Osteocyte (in vitro differentiated cells): Measurements from ENCODE around the gene OSER1. TPM values are rescaled to one million over a fixed set of nuclear protein-coding genes. Genes with fewer than 3 reads are reported as not detected.

Experiments
- DNase-seq: peaks from one replicate; pipeline ENCODE4 v3.0.0; 2021; ENCODE audit warnings: mixed read lengths; ENCODE audit not compliant: unreplicated experiment; ENCODE audit errors: extremely low spot score
- H3K27ac Mint-ChIP-seq: one replicate; pipeline ENCODE4 v1.8.0; 2021; ENCODE audit warnings: mild to moderate bottlenecking, mixed read lengths; ENCODE audit not compliant: unreplicated experiment
- H3K27me3 Mint-ChIP-seq: one replicate; pipeline ENCODE4 v1.8.0; 2021; ENCODE audit warnings: mixed read lengths; ENCODE audit not compliant: unreplicated experiment
- H3K36me3 Mint-ChIP-seq: one replicate; pipeline ENCODE4 v1.8.0; 2021; ENCODE audit warnings: mixed read lengths; ENCODE audit not compliant: unreplicated experiment
- H3K4me1 Mint-ChIP-seq: one replicate; pipeline ENCODE4 v1.8.0; 2021; ENCODE audit warnings: mixed read lengths; ENCODE audit not compliant: unreplicated experiment
- H3K4me3 Mint-ChIP-seq: one replicate; pipeline ENCODE4 v1.8.0; 2021; ENCODE audit warnings: mild to moderate bottlenecking, moderate library complexity, mixed read lengths; ENCODE audit not compliant: unreplicated experiment
- H3K9me3 Mint-ChIP-seq: one replicate; pipeline ENCODE4 v1.8.0; 2021; ENCODE audit warnings: mixed read lengths; ENCODE audit not compliant: unreplicated experiment
- CTCF ChIP-seq: fragments of 200-600 bp; sonication (generic); IDR thresholded peaks from 2 replicates; pipeline ENCODE4 v1.5.0; 2021; ENCODE audit warnings: antibody characterized with exemption, mild to moderate bottlenecking, moderate library complexity
- total RNA-seq: library from RNA; stranded (reverse); gene quantifications from 2 replicates; pipeline ENCODE4 v1.2.1, GENCODE V29; 2021

OSER1 gene
- total RNA-seq, 1 donor from 2014 or later: 41.2 TPM

GRCh38 chr20:44187772-44188709, 22.5 kb downstream of the OSER1 start:
- no peak for DNase-seq
- Mint-ChIP-seq H3K36me3 (no peaks in the 10 kb centered on the region), H3K27ac (peak overlapping the region; percentile 77), H3K27me3 (no peaks in the 10 kb centered on the region), H3K4me1 (peaks cover 57% of the 10 kb centered on the region), H3K4me3 (peak overlapping the region; percentile 78), H3K9me3 (no peaks in the 10 kb centered on the region)
- no peak for TF ChIP-seq CTCF

- Mint-ChIP-seq H3K9me3 (no peaks in the 10 kb centered on the region), H3K27me3 (no peaks in the 10 kb centered on the region), H3K4me1 (peaks cover 65% of the 10 kb centered on the region), H3K4me3 (peak within 1 kb of the TSS; percentile 78), H3K27ac (peak within 1 kb of the TSS; percentile 77), H3K36me3 (no peaks in the 10 kb centered on the region)
- DNase-seq: no peak
- no peak for TF ChIP-seq CTCF
Observed at GRCh38 chr20:44187054-44187771, 23.4 kb downstream of the OSER1 start, which contains the start of gene JPH2. JPH2 (minus strand) TSS chr20:44187188; CDS start chr20:44186705, 483 bp downstream.

- Mint-ChIP-seq H3K4me1 (peaks cover 70% of the 10 kb centered on the region), H3K27me3 (no peaks in the 10 kb centered on the region), H3K9me3 (no peaks in the 10 kb centered on the region), H3K36me3 (no peaks in the 10 kb centered on the region), H3K27ac (peak overlapping the region; percentile 77), H3K4me3 (peak overlapping the region; percentile 78)
- TF ChIP-seq CTCF: no peak
- DNase-seq: no peak
Observed at GRCh38 chr20:44186674-44187053, 23.9 kb downstream of the OSER1 start.

GRCh38 chr20:44186201-44186600, 24.4 kb downstream of the OSER1 start:
- peaks cover 75% of the 10 kb centered on the region for H3K4me1 Mint-ChIP-seq

More at GRCh38 chr20:44186201-44186600, 24.4 kb downstream of the OSER1 start:
- DNase-seq: no peak
- no peaks in the 10 kb centered on the region for H3K36me3 Mint-ChIP-seq
- H3K4me3 Mint-ChIP-seq: peak overlapping the region; percentile 78
- no peaks in the 10 kb centered on the region for H3K9me3 Mint-ChIP-seq
- no peak for TF ChIP-seq CTCF
- peak overlapping the region; percentile 77 for H3K27ac Mint-ChIP-seq
- H3K27me3 Mint-ChIP-seq: no peaks in the 10 kb centered on the region
